Suprapubic skin (tissue), 4 donors: Measurements from ENCODE around the gene UCK1. TPM values are rescaled to one million over a fixed set of nuclear protein-coding genes. Genes with fewer than 3 reads are reported as not detected.
A peak's percentile ranks its signal among the peaks of the same experiment; 100 is the strongest.

ENCODE experiments used
- DNase-seq, 2 donors: peaks; one replicate each; pipeline ENCODE4 v3.0.0-alpha.2; 2019; ENCODE audit warnings: low spot score in 2 of 2
- H3K27ac ChIP-seq: fragments of 200-600 bp; sonication (generic); one replicate; pipeline ENCODE4 v1.5.1; 2019
- H3K27me3 ChIP-seq: fragments of 200-600 bp; sonication (generic); one replicate; pipeline ENCODE4 v1.5.1; 2019
- H3K36me3 ChIP-seq: fragments of 200-600 bp; sonication (generic); one replicate; pipeline ENCODE4 v1.5.1; 2019
- H3K4me1 ChIP-seq: fragments of 200-600 bp; sonication (generic); one replicate; pipeline ENCODE4 v1.5.1; 2019
- H3K4me3 ChIP-seq: fragments of 200-600 bp; sonication (generic); one replicate; pipeline ENCODE4 v1.5.1; 2019; ENCODE audit warnings: mild to moderate bottlenecking
- H3K9me3 ChIP-seq: fragments of 200-600 bp; sonication (generic); one replicate; pipeline ENCODE4 v1.5.1; 2019
- CTCF ChIP-seq, 2 donors: fragments of 200-600 bp in 1 of 2; fragments of 450-650 bp in 1 of 2; sonication (generic) in 1 of 2; IDR thresholded peaks; one replicate each; pipeline ENCODE4 v1.5.1; 2016 to 2019; ENCODE audit warnings: antibody characterized with exemption in 2 of 2, mild to moderate bottlenecking in 1 of 2, moderate library complexity in 1 of 2
- EP300 ChIP-seq: sonication (generic); formaldehyde crosslinking; IDR thresholded peaks from one replicate; pipeline ENCODE4 v1.6.1; 2017; ENCODE audit warnings: antibody characterized with exemption
- POLR2A ChIP-seq, 2 donors: fragments of 450-650 bp; IDR thresholded peaks; one replicate each; pipeline ENCODE4 v1.6.1; 2017; ENCODE audit warnings: antibody characterized with exemption in 2 of 2, mild to moderate bottlenecking in 2 of 2, moderate library complexity in 2 of 2
- POLR2AphosphoS5 ChIP-seq, 3 donors: sonication (generic); formaldehyde crosslinking; IDR thresholded peaks; one replicate each; pipeline ENCODE4 v1.6.1; 2017; ENCODE audit warnings: antibody characterized with exemption in 3 of 3
- whole genome bisulfite sequencing: methylation state at CpG from one replicate; pipeline ENCODE4 v1.1.5; 2018; 5-methylcytosine and 5-hydroxymethylcytosine counted together
- total RNA-seq, 4 donors: library from RNA; depleted of rRNA; stranded (reverse); fragments of >200 nt; gene quantifications; one replicate each; pipeline ENCODE4 v1.1.0, GENCODE V29; 2016

UCK1 gene
- total RNA-seq, 4 donors from 2014 or later, result 20.0 to 28.0 (median 26.6) TPM

- no peak overlapping the region for H3K27ac ChIP-seq
- DNase-seq, result no peak
- H3K4me3 ChIP-seq, result no peak overlapping the region
- peaks cover 99% of the 10 kb centered on the region for H3K36me3 ChIP-seq
- H3K27me3 ChIP-seq, result no peaks in the 10 kb centered on the region
- WGBS, result 93% methylated on average over 12 of the region's 22 CpGs
- H3K9me3 ChIP-seq, result no peaks in the 10 kb centered on the region
- no peaks in the 10 kb centered on the region for H3K4me1 ChIP-seq
- TF ChIP-seq EP300, result no peak
- TF ChIP-seq POLR2AphosphoS5 (IDR thresholded peaks at IDR 0.05), result no peak
- no peak for TF ChIP-seq CTCF (IDR thresholded peaks at IDR 0.05)
- no peak for TF ChIP-seq POLR2A (IDR thresholded peaks at IDR 0.05)
Observed at GRCh38 chr9:131494296-131494870, 36.7 kb downstream of the UCK1 start.

DNA sequence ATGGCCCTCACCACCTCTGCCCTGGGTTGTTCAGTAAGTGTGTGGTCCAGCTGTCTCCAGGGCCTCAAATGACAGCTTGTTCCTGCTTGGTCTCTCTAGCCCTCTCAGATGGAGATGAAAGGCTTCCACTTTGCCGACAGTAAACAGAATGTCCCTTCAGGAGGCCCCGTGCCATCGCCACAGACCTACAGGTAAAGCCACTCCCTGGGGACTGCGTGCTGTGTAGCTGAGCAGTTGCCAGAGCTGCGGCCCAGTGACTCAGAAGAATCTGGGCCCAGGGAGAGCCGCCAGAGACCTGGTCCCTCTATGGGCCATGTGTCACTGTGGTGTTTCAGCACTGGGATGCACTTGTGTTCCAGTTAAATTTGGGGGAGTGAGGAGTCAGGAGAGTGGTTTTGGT lies 39.0 kb downstream of the UCK1 start:
- 78% methylated on average over 6 of the region's 6 CpGs for WGBS
- Histone ChIP-seq H3K27ac (no peak overlapping the region), H3K4me3 (no peak overlapping the region), H3K36me3 (peaks cover 100% of the 10 kb centered on the region), H3K4me1 (peaks cover under 1% of the 10 kb centered on the region), H3K27me3 (no peaks in the 10 kb centered on the region), H3K9me3 (no peaks in the 10 kb centered on the region)
- DNase-seq, result no peak
- no peak for TF ChIP-seq POLR2AphosphoS5 (IDR thresholded peaks at IDR 0.05)
- TF ChIP-seq POLR2A (IDR thresholded peaks at IDR 0.05), result no peak
- no peak for TF ChIP-seq CTCF (IDR thresholded peaks at IDR 0.05)
- no peak for TF ChIP-seq EP300

- no peaks in the 10 kb centered on the region for H3K27me3 ChIP-seq
- 93% methylated on average over 16 of the region's 20 CpGs for WGBS
- peaks cover 100% of the 10 kb centered on the region for H3K36me3 ChIP-seq
- peaks cover 9% of the 10 kb centered on the region for H3K4me1 ChIP-seq
- H3K4me3 ChIP-seq, result no peak overlapping the region
- no peak overlapping the region for H3K27ac ChIP-seq
- DNase-seq, result no peak
- no peaks in the 10 kb centered on the region for H3K9me3 ChIP-seq
- TF ChIP-seq POLR2AphosphoS5 (IDR thresholded peaks at IDR 0.05), result no peak
- TF ChIP-seq CTCF (IDR thresholded peaks at IDR 0.05), result no peak
Observed at GRCh38 chr9:131491001-131491710, 39.9 kb downstream of the UCK1 start.

DNA sequence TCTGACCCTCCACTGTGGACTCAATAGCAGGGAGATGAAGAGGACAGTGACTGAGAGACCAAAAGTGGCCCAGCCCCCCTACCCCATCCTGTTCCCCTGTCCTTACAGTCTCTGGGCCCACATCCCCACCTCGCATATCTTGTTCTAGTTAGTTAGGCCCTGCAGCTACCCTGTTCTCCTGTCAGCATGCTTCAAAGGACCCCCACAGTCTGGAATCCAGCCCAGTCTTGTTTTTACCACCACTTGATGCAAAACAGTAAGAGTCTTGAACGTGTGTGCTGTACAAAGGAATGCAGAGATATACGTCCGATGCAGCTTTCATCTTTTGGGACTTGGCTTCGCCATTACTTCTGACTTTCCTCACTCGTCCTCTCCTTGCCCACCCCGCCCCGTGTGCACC lies 40.5 kb downstream of the UCK1 start:
- H3K27ac ChIP-seq, result no peak overlapping the region
- WGBS, result 70% methylated on average over 8 of the region's 8 CpGs
- DNase-seq, result no peak
- no peaks in the 10 kb centered on the region for H3K27me3 ChIP-seq
- no peaks in the 10 kb centered on the region for H3K9me3 ChIP-seq
- TF ChIP-seq CTCF (IDR thresholded peaks at IDR 0.05) (no peak), EP300 (no peak), POLR2AphosphoS5 (IDR thresholded peaks at IDR 0.05) (no peak), POLR2A (IDR thresholded peaks at IDR 0.05) (no peak)
- H3K36me3 ChIP-seq, result peaks cover 100% of the 10 kb centered on the region
- H3K4me1 ChIP-seq, result peaks cover 13% of the 10 kb centered on the region
- no peak overlapping the region for H3K4me3 ChIP-seq

DNA sequence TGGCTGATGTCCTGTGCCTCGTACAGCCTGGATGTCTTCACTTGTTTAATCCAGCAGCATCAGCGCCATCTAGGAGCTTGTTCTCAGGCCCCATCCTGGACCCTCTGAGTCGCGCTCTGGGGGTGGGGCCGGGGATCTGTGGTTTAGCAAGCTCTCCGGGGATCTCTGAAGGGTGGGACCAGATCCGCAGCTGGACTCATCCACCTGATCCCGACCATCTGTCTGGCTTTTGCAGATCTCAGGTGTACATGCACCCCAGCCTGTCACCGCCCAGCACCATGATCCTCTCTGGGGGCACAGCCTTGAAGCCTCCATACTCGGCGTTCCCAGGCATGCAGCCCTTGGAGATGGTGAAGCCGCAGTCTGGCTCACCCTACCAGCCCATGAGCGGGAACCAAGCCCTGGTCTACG lies 43.4 kb downstream of the UCK1 start:
- peaks cover 33% of the 10 kb centered on the region for H3K4me1 ChIP-seq
- H3K9me3 ChIP-seq, result no peaks in the 10 kb centered on the region
- H3K36me3 ChIP-seq, result peaks cover 100% of the 10 kb centered on the region
- no peak overlapping the region for H3K27ac ChIP-seq
- 73% methylated on average over 13 of the region's 14 CpGs for WGBS
- TF ChIP-seq POLR2A (IDR thresholded peaks at IDR 0.05) (no peak), POLR2AphosphoS5 (IDR thresholded peaks at IDR 0.05) (no peak), CTCF (IDR thresholded peaks at IDR 0.05) (no peak), EP300 (no peak)
- peak in 1 of 2 donors; percentile 60 for DNase-seq
- H3K27me3 ChIP-seq, result no peaks in the 10 kb centered on the region
- no peak overlapping the region for H3K4me3 ChIP-seq
